Suprapubic skin (tissue), 3 donors: ENCODE data around the gene IL36B.

ENCODE experiments used
- CTCF ChIP-seq, 2 donors: fragments of 200-600 bp in 1 of 2; fragments of 450-650 bp in 1 of 2; sonication (generic) in 1 of 2; IDR thresholded peaks; one replicate each; pipeline ENCODE4 v1.5.1; 2016 to 2019; ENCODE audit warnings: antibody characterized with exemption in 2 of 2, mild to moderate bottlenecking in 1 of 2, moderate library complexity in 1 of 2
- POLR2AphosphoS5 ChIP-seq, 3 donors: sonication (generic); formaldehyde crosslinking; IDR thresholded peaks; one replicate each; pipeline ENCODE4 v1.6.1; 2017; ENCODE audit warnings: antibody characterized with exemption in 3 of 3

- TF ChIP-seq CTCF (IDR thresholded peaks at IDR 0.05) (no peak), POLR2AphosphoS5 (IDR thresholded peaks at IDR 0.05) (no peak)
These were observed 29.0 kb upstream of the IL36B start for GRCh38 chr2:113081488-113082210.
